Urothelium cell line (cell line): ENCODE data around the gene SHFL.

Experiments
- DNase-seq: peaks from one replicate; pipeline ENCODE4 v3.0.0; 2011; ENCODE audit warnings: low spot score, mixed read lengths
- FAIRE-seq: peaks from 2 replicates; lab custom pipeline; 2011; peaks lifted over from hg19 to GRCh38; lab: Jason Lieb, UNC

The SHFL gene

GRCh38 chr19:10126213-10126639 is 40.1 kb downstream of the SHFL start:
- DNase-seq (no peak), FAIRE-seq (no peak)

- no peak for DNase-seq
- FAIRE-seq: no peak
Measured at GRCh38 chr19:10132905-10133304, 46.8 kb downstream of the SHFL start.

GRCh38 chr19:10133596-10133995 is 47.5 kb downstream of the SHFL start:
- DNase-seq (no peak), FAIRE-seq (no peak)

GRCh38 chr19:10134040-10134439 is 47.9 kb downstream of the SHFL start:
- no peak for FAIRE-seq
- no peak for DNase-seq

- no peak for DNase-seq
- no peak for FAIRE-seq
Measured at GRCh38 chr19:10135551-10136334, 49.6 kb downstream of the SHFL start.

- no peak for FAIRE-seq
- DNase-seq: no peak
Measured at GRCh38 chr19:10136936-10137335, 50.8 kb downstream of the SHFL start.

- DNase-seq: no peak
Measured at GRCh38 chr19:10137751-10138682, 51.9 kb downstream of the SHFL start.

GRCh38 chr19:10138879-10139795 is 53.0 kb downstream of the SHFL start:
- DNase-seq (no peak), FAIRE-seq (no peak)

More at GRCh38 chr19:10137751-10138682, 51.9 kb downstream of the SHFL start:
- FAIRE-seq: no peak

- FAIRE-seq: no peak
Measured at GRCh38 chr19:10139952-10140351, 53.8 kb downstream of the SHFL start.

GRCh38 chr19:10141479-10141878 is 55.4 kb downstream of the SHFL start:
- DNase-seq (no peak), FAIRE-seq (no peak)

More at GRCh38 chr19:10139952-10140351, 53.8 kb downstream of the SHFL start:
- DNase-seq: no peak

GRCh38 chr19:10141973-10142372 is 55.9 kb downstream of the SHFL start:
- FAIRE-seq (no peak), DNase-seq (no peak)
